HFFc6 (cell line): ENCODE results near the gene PDCD6IP. TPM values are rescaled to one million over a fixed set of nuclear protein-coding genes. Genes with fewer than 3 reads are reported as not detected.

Source experiments
- DNase-seq: peaks from one replicate; pipeline ENCODE4 v3.0.0-alpha.2; 2018
- H3K27ac Mint-ChIP-seq: 2 replicates; pipeline ENCODE4 v1.8.0; 2020; ENCODE audit warnings: mild to moderate bottlenecking, mixed read lengths
- H3K27me3 Mint-ChIP-seq: 2 replicates; pipeline ENCODE4 v1.8.0; 2021; ENCODE audit warnings: mild to moderate bottlenecking, moderate library complexity, mixed read lengths; ENCODE audit not compliant: insufficient read depth
- H3K36me3 Mint-ChIP-seq: 2 replicates; pipeline ENCODE4 v1.8.0; 2021; ENCODE audit warnings: low read depth, mixed read lengths
- H3K4me1 Mint-ChIP-seq: 2 replicates; pipeline ENCODE4 v1.8.0; 2020; ENCODE audit warnings: low read depth, mixed read lengths
- H3K4me3 Mint-ChIP-seq: 2 replicates; pipeline ENCODE4 v1.8.0; 2020; ENCODE audit warnings: mild to moderate bottlenecking, moderate library complexity, mixed read lengths
- H3K9me3 Mint-ChIP-seq: 2 replicates; pipeline ENCODE4 v1.8.0; 2020; ENCODE audit warnings: mild to moderate bottlenecking, mixed read lengths
- total RNA-seq, 6 experiments: library from RNA; stranded (reverse); fragmentation: NEBNext Ultra II Directional; extraction: Animal tissue kit (Norgen Biotek cat#: 25700); gene quantifications; 2 replicates in 1 of 6; 3 replicates in 5 of 6; pipeline ENCODE4 v1.2.3, GENCODE V29; 2021
- TF ChIP-seq, protein P1 (sequence below): fragments of 200-600 bp; sonication (generic); IDR thresholded peaks from 2 replicates; pipeline ENCODE4 v1.5.0; 2021; ENCODE audit warnings: antibody characterized with exemption, mild to moderate bottlenecking

The PDCD6IP gene
- total RNA-seq, 6 experiments from 2014 or later, result 229 to 251 (median 239) TPM

DNA sequence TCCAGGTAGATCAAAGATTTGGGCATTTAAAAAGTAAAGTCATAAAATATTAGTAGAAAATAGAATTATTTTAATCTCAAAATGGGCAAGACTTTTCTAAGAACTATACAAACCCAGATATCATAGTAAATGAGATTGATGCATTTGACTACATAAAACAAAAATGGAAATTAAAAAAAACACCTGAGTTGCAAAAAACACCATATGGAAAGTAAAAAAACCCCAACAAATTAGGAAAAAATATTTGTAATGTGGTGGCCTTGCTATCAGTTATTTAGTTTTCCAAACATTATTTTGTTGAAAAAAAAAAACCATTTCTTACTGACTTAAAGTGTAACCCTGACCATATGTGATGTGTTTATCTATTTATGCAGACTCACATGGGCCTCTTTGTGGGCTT, 97.2 kb downstream of the PDCD6IP start:
- H3K27ac Mint-ChIP-seq, result no peak overlapping the region
- no peak overlapping the region for H3K4me3 Mint-ChIP-seq
- H3K36me3 Mint-ChIP-seq, result no peaks in the 10 kb centered on the region
- TF ChIP-seq, protein P1, sequence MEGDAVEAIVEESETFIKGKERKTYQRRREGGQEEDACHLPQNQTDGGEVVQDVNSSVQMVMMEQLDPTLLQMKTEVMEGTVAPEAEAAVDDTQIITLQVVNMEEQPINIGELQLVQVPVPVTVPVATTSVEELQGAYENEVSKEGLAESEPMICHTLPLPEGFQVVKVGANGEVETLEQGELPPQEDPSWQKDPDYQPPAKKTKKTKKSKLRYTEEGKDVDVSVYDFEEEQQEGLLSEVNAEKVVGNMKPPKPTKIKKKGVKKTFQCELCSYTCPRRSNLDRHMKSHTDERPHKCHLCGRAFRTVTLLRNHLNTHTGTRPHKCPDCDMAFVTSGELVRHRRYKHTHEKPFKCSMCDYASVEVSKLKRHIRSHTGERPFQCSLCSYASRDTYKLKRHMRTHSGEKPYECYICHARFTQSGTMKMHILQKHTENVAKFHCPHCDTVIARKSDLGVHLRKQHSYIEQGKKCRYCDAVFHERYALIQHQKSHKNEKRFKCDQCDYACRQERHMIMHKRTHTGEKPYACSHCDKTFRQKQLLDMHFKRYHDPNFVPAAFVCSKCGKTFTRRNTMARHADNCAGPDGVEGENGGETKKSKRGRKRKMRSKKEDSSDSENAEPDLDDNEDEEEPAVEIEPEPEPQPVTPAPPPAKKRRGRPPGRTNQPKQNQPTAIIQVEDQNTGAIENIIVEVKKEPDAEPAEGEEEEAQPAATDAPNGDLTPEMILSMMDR, result no peak
- H3K4me1 Mint-ChIP-seq, result no peaks in the 10 kb centered on the region; the same call in 1 of the 2 replicates
- H3K27me3 Mint-ChIP-seq, result peaks cover 8% of the 10 kb centered on the region
- no peak for DNase-seq
- no peaks in the 10 kb centered on the region for H3K9me3 Mint-ChIP-seq

DNA sequence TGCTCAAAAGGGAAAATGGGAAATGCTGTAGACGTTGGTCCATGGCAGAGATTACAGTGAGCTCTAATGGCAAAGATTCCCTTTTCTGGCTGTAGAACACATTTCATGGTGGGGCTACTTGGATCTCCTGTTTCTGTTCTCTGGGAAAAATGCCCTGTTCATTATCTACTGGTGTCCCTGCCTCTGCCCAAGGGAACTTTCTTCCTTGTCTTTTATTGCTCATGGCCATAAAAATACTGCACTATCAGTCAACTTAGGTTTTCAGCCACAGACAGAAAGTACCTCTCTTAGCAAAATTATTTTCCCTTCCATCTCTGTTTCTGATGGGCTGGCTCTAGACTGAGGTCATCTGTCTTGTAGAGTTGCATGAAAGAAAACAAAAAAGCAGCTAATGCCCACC, 98.9 kb downstream of the PDCD6IP start:
- Mint-ChIP-seq H3K9me3 (no peaks in the 10 kb centered on the region), H3K27me3 (peaks cover 10% of the 10 kb centered on the region), H3K4me3 (no peak overlapping the region), H3K27ac (no peak overlapping the region), H3K4me1 (no peaks in the 10 kb centered on the region; the same call in 1 of the 2 replicates), H3K36me3 (no peaks in the 10 kb centered on the region)
- TF ChIP-seq, protein P1, result no peak
- DNase-seq, result no peak

DNA sequence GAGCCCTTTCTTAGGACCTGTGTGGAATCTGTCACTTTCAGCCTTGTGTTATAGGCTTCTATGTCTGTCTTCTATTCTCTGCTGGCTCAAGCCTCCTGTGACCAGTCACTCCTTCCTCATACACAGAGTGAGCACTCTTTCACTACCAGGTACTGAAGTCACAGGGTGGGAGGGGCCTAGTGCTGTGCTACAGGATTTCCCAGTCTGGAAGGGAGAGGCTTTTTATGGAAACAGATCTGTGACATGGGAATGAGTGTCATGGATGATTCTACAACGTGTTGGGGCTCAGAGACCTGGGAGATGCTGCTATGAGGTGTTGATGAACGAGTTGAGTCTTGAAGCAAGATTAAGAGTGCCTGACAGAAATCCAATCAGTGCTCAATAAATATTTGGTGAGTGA, 100.5 kb downstream of the PDCD6IP start:
- Mint-ChIP-seq H3K4me1 (no peaks in the 10 kb centered on the region; the same call in 1 of the 2 replicates), H3K9me3 (no peaks in the 10 kb centered on the region)

DNA sequence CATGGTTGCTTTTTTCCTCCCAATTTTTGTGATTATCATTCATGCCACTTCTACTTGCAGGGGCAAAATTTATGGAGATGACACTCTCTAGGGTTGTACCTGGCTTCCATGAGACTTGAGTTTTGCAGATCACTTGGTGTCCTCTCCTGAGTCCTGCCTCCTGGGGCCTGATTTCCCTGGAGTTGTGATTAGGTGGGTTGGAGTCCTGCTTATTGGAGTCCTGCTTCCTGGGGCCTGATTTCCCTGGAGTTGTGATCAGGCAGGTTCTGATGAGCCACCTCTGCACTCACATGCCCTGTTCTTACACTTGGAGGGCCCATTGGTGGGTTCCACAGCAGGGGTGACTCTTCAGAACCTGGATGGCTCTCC, 102.0 kb downstream of the PDCD6IP start:
- Mint-ChIP-seq H3K27ac (no peak overlapping the region), H3K27me3 (peaks cover 4% of the 10 kb centered on the region), H3K4me3 (no peak overlapping the region), H3K9me3 (no peaks in the 10 kb centered on the region), H3K4me1 (no peaks in the 10 kb centered on the region), H3K36me3 (no peaks in the 10 kb centered on the region)
- no peak for DNase-seq
- TF ChIP-seq, protein P1, result no peak

More for the DNA sequence above, 100.5 kb downstream of the PDCD6IP start:
- TF ChIP-seq, protein P1, result no peak
- H3K36me3 Mint-ChIP-seq, result no peaks in the 10 kb centered on the region
- H3K27me3 Mint-ChIP-seq, result peaks cover 8% of the 10 kb centered on the region
- DNase-seq, result no peak
- H3K4me3 Mint-ChIP-seq, result no peak overlapping the region
- H3K27ac Mint-ChIP-seq, result no peak overlapping the region

DNA sequence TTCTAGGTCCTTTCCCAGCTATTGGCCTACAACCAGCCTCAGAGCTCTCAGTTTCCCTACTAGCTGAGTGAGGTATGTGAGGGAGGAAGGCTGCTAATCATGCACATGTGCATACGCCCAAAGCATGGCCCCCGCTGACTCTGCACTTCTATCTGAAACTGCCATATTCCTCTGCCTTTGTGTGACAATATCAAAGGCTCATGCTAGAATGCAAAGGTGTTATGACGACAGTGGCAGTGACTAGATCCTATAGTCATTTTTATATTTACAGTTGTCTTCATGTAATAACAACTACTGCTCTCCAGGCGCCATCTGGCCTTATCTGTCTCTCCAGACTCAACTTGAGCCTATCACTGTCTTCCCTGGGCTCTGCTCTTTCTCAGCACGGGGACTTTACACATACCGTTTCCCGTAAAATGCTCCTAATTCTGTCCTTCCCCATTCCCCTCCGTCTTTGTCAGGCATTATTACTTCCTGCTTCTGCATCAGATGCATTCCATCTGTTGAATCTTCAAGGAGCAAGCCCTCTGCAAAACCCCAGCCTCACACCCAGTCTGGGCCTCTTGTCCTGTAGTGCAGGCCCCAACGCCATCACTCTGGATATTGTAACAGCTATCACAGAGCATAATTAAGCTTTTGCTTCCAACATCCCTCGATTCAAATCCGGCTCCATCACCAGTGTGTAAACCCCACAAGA, 102.5 kb downstream of the PDCD6IP start:
- no peak overlapping the region for H3K4me3 Mint-ChIP-seq
- no peaks in the 10 kb centered on the region for H3K36me3 Mint-ChIP-seq
- no peaks in the 10 kb centered on the region for H3K9me3 Mint-ChIP-seq
- H3K4me1 Mint-ChIP-seq, result no peaks in the 10 kb centered on the region
- DNase-seq, result no peak
- H3K27me3 Mint-ChIP-seq, result peaks cover 4% of the 10 kb centered on the region
- no peak overlapping the region for H3K27ac Mint-ChIP-seq
- TF ChIP-seq, protein P1, result no peak
